K562 (cell line): ENCODE results near the gene KIAA1614.

ENCODE experiments used
- CBX1 ChIP-seq: sonication (generic); IDR thresholded peaks from 2 replicates; pipeline ENCODE4 v1.6.1; 2016; ENCODE audit warnings: antibody characterized with exemption, low read depth, mild to moderate bottlenecking
- CTCF ChIP-seq, 3 experiments: IDR thresholded peaks in 2 of 3; conservative IDR thresholded peaks in 1 of 3; 2 replicates each; pipeline ENCODE4 v1.5.1; 2011 to 2012; ENCODE audit warnings: low read length in 3 of 3, mild to moderate bottlenecking in 3 of 3, control low read depth in 2 of 3, improper control_type of control experiment in 1 of 3, inconsistent platforms in 1 of 3, low read depth in 1 of 3, mixed read lengths in 1 of 3, moderate library complexity in 1 of 3; ENCODE audit not compliant: insufficient read depth in 2 of 3
- E2F8 ChIP-seq: fragments of 450-650 bp; IDR thresholded peaks from 2 replicates; pipeline ENCODE4 v1.7.1; 2018; ENCODE audit warnings: mild to moderate bottlenecking, low read depth; ENCODE audit not compliant: partially characterized antibody
- EZH2 ChIP-seq: IDR thresholded peaks from 2 replicates; pipeline ENCODE4 v1.6.1; 2012; ENCODE audit warnings: low read depth, mild to moderate bottlenecking, inconsistent platforms, low read length, borderline replicate concordance
- POLR2AphosphoS2 ChIP-seq: IDR thresholded peaks from 2 replicates; pipeline ENCODE4 v1.6.1; 2012; ENCODE audit warnings: low read length, improper control_type of control experiment
- SNRNP70 ChIP-seq: fragments of 200-400 bp; formaldehyde crosslinking; optimal IDR thresholded peaks from 2 replicates; pipeline ENCODE3; 2017; ENCODE audit warnings: low read depth, low read length
- TFAM ChIP-seq: fragments of 250-450 bp; sonication (Bioruptor Pico); conservative IDR thresholded peaks from 2 replicates; pipeline ENCODE4 v1.5.0; 2021; ENCODE audit warnings: mild to moderate bottlenecking, moderate library complexity
- ZNF121 ChIP-seq: sonication (generic); formaldehyde crosslinking; conservative IDR thresholded peaks from 2 replicates; pipeline ENCODE4 v1.8.0; 2022; ENCODE audit warnings: missing genetic modification reagents
- ZNF398 ChIP-seq: fragments of 250-450 bp; sonication (Bioruptor Pico); IDR thresholded peaks from 2 replicates; pipeline ENCODE4 v1.8.0; 2021; ENCODE audit warnings: moderate library complexity, mild to moderate bottlenecking, inconsistent platforms
- ZNF785 ChIP-seq: fragments of 250-450 bp; sonication (Bioruptor Pico); IDR thresholded peaks from 2 replicates; pipeline ENCODE4 v1.4.0; 2020; ENCODE audit warnings: mild to moderate bottlenecking
- TF ChIP-seq, protein P1 (sequence below): sonication (generic); formaldehyde crosslinking; IDR thresholded peaks from 2 replicates; pipeline ENCODE4 v1.8.0; 2022; ENCODE audit warnings: mild to moderate bottlenecking, low read depth, missing genetic modification reagents
- TF ChIP-seq, protein P2 (sequence below): sonication (generic); formaldehyde crosslinking; IDR thresholded peaks from 2 replicates; pipeline ENCODE4 v1.8.0; 2022; ENCODE audit warnings: missing genetic modification reagents, mild to moderate bottlenecking, borderline replicate concordance
- TF ChIP-seq, protein P3 (sequence below): fragments of 450-650 bp; IDR thresholded peaks from 2 replicates; pipeline ENCODE4 v1.6.1; 2017; ENCODE audit warnings: antibody characterized with exemption, mild to moderate bottlenecking

GRCh38 chr1:180889325-180889724 lies 23.4 kb upstream of the KIAA1614 start:
- TF ChIP-seq SNRNP70: no peak
- TF ChIP-seq ZNF785: no peak
- TF ChIP-seq POLR2AphosphoS2: no peak
- TF ChIP-seq E2F8: no peak
- 0 out of 6 replicates have a peak, but pooled peaks of 1 of the 3 experiments have one; percentile 0 for TF ChIP-seq CTCF (IDR thresholded peaks at IDR 0.05 in 2 of 3, conservative IDR thresholded peaks at IDR 0.05 in 1 of 3; ENCODE audit: insufficient read depth in 2 of 3, low read depth in 1 of 3, low read length in 3 of 3)
- TF ChIP-seq, protein P1, sequence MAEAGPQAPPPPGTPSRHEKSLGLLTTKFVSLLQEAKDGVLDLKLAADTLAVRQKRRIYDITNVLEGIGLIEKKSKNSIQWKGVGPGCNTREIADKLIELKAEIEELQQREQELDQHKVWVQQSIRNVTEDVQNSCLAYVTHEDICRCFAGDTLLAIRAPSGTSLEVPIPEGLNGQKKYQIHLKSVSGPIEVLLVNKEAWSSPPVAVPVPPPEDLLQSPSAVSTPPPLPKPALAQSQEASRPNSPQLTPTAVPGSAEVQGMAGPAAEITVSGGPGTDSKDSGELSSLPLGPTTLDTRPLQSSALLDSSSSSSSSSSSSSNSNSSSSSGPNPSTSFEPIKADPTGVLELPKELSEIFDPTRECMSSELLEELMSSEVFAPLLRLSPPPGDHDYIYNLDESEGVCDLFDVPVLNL (CRISPR knock-in tag): no peak
- no peak for TF ChIP-seq TFAM (CRISPR knock-in tag)
- no peak for TF ChIP-seq EZH2
- TF ChIP-seq, protein P2, sequence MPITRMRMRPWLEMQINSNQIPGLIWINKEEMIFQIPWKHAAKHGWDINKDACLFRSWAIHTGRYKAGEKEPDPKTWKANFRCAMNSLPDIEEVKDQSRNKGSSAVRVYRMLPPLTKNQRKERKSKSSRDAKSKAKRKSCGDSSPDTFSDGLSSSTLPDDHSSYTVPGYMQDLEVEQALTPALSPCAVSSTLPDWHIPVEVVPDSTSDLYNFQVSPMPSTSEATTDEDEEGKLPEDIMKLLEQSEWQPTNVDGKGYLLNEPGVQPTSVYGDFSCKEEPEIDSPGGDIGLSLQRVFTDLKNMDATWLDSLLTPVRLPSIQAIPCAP: no peak
- no peak for TF ChIP-seq ZNF398
- TF ChIP-seq, protein P3, sequence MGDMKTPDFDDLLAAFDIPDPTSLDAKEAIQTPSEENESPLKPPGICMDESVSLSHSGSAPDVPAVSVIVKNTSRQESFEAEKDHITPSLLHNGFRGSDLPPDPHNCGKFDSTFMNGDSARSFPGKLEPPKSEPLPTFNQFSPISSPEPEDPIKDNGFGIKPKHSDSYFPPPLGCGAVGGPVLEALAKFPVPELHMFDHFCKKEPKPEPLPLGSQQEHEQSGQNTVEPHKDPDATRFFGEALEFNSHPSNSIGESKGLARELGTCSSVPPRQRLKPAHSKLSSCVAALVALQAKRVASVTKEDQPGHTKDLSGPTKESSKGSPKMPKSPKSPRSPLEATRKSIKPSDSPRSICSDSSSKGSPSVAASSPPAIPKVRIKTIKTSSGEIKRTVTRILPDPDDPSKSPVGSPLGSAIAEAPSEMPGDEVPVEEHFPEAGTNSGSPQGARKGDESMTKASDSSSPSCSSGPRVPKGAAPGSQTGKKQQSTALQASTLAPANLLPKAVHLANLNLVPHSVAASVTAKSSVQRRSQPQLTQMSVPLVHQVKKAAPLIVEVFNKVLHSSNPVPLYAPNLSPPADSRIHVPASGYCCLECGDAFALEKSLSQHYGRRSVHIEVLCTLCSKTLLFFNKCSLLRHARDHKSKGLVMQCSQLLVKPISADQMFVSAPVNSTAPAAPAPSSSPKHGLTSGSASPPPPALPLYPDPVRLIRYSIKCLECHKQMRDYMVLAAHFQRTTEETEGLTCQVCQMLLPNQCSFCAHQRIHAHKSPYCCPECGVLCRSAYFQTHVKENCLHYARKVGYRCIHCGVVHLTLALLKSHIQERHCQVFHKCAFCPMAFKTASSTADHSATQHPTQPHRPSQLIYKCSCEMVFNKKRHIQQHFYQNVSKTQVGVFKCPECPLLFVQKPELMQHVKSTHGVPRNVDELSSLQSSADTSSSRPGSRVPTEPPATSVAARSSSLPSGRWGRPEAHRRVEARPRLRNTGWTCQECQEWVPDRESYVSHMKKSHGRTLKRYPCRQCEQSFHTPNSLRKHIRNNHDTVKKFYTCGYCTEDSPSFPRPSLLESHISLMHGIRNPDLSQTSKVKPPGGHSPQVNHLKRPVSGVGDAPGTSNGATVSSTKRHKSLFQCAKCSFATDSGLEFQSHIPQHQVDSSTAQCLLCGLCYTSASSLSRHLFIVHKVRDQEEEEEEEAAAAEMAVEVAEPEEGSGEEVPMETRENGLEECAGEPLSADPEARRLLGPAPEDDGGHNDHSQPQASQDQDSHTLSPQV: no peak
- no peak for TF ChIP-seq CBX1
- no peak for TF ChIP-seq ZNF121
